Measurements from ENCODE around the gene RITA1.

DNA sequence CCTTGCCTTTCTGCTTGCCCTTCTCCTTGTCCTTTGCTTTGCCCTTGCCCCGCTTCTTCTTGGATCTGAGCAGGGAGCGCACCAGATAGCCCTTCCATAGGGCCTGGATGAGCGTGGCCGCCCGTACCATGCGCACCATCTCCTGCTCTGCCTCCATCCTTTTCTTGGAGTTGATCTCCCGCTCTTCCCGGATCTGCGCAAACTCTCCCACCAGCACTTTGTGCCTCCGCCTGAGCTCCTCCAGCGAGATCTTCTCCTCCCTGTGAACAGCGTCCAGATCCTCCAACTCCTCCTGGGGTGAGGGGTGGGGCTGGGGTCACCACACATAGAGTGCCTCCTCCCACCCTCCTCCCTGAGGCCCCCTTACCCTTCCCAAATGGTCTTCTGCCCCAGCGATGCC is 10.1 kb downstream of the RITA1 start:
- TF ChIP-seq CTCF (conservative IDR thresholded peaks at IDR 0.05; ENCODE audit: low read depth, low read length) (no peak), POLR2A (IDR thresholded peaks at IDR 0.05; ENCODE audit: low read depth, low read length) (no peak), FOS (IDR thresholded peaks at IDR 0.05; ENCODE audit: low read depth, low read length) (no peak), USF2 (IDR thresholded peaks at IDR 0.05; ENCODE audit: low read depth, low read length) (no peak), RAD21 (IDR thresholded peaks at IDR 0.05; ENCODE audit: low read length) (no peak), MAZ (IDR thresholded peaks at IDR 0.05; ENCODE audit: borderline replicate concordance, low read depth, low read length) (no peak), MAFK (IDR thresholded peaks at IDR 0.05; ENCODE audit: low read depth, low read length) (no peak), SMC3 (IDR thresholded peaks at IDR 0.05; ENCODE audit: low read depth, low read length) (no peak)

Data from IMR-90 (cell line).